Ammon's horn (tissue), 1 donor: Measurements from ENCODE around the gene PPP1R37.
A peak's percentile ranks its signal among the peaks of the same experiment; 100 is the strongest.

ENCODE experiments used
- DNase-seq: peaks from one replicate; pipeline ENCODE4 v3.0.0-alpha.2; 2016; ENCODE audit warnings: low spot score

PPP1R37 gene

DNA sequence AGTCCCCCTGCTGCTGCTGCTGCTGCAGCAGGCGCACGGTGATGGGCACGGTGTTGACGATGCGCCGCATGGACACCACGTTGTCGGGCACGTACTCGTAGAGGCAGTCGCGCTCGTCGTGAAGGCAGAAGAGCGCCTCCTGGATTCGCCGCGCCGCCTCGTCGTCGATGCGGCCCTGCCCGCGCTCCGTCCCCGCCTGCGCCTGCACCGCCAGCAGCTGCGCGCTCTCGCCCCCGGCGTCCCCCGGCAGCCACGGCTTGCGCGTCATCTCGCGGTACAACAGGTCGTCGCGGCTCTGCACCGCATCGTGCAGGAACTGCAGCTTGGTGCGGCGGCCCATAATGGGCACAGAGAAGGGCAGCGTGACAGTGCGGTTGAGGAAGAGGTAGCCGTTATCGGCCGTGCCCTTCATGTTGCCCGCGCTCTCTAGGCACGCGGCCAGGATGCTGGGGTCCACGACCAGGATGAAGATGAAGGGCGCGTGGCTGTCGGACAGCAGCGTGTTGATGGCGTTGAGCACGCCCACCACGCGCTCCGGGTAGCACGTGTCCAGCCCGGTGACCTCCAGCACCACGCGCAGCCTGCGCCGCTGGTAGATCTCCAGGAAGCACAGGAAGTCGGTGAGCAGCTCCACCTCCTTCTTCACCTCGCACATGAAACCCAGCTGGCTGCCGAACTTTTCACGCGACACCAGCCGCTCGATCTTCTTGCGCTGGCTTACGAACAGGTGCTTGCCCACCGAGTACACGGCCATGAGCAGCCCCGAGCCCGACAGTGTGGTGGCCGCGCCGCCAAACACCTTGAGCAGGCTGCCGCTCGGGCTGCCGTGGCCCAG is 59.7 kb downstream of the PPP1R37 start:
- peak; percentile 21 for DNase-seq

DNA sequence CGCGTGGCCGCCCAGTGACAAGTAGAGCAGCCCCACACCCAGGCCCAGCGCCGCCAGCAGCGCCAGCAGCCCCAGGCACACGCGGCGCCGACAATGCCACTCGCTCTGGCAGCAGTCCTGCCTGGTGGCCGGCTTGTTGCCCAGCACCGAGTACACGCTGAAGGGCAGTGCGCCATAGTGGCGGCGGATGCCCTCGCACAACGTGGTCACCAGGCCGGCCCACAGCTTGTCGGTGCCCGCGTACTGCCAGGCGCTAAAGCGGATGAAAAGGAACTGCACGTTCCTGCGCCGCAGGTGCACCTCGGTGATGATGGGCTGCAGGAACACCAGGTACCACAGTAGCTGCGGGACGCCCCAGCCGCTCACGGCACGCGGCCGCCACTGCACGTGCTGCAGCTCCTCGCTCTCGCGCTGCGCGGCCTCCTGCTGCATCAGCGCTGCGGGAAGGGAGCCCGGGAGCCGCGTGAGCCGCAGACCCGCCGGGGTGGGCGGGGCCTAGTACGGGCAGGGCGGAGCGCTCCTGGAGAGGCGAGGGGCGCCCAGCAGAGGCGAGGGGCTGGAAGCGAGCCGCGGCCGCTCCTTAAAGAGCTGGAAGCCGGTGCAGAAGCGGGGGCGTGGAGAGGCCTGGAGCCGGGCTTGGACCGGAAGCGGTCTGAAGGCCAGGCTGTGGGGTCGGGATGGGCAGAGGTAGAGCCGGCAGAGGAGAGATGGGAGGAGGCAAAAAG is 60.5 kb downstream of the PPP1R37 start:
- peak; percentile 53 for DNase-seq

DNA sequence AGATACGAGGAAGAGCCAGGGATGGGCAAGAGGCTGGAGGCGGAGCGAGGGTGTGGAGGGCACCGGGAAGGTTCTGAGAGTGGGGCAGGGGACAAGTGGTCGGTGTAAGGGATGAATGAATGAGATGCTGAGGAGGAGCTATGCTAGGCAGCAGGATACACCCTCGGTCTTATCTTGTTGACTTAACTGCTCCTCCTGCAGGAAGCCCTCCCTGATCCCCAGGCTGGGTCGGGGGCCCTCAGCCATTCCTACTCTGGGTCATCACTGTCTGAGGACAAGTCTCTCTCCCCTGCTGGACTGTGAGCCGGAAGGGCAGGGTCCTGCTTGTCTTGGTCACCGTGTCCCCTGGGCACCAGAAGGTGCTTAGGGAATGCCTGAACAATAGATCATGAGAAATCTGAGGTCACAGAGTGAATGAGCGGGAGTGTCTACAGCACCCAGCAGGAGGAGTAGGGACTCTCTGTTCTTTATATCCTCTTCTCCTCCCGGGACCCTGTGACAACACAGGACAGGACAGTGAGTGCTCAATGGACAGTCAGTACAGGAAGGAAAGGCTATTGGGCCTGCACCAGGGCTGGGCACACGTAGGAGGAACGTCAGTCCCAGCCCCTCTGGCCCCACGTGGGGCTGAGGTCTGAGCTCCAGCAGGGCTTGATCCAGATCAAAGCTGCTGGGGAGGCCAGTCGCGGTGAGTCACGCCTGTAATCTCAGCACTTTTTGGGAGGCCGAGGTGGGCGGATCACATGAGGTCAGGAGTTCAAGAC is 61.3 kb downstream of the PPP1R37 start:
- DNase-seq = no peak

DNA sequence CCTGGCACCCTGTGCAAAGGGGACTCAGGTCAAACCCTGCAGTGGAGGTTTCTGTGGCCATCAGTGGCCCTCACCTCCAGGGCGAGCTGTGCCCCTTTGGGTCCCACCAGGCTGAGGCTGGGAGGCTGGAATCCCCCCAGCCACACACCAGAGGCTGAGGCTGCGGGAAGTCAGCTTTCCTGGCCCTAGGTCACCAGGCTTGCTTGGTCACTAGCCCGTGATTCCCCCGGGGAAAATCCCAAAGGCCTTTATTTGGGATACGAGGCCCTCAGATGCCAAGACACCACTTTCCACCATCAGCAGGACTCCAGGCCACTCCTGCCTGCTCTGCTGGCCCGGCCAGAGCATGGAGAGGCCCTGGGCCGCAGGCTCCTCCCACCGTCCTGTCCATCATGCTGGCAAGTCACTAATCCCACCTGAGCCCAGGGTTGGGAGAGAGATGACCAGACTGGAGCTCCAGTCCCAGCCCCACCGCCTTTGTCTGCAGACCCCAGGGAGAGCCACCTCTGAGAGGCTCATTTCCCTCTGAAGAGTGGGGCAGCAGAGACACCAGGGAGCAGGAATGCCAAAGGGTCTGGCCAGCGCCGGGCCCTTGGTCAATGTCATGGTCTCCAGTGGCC is 63.1 kb downstream of the PPP1R37 start:
- DNase-seq = no peak

DNA sequence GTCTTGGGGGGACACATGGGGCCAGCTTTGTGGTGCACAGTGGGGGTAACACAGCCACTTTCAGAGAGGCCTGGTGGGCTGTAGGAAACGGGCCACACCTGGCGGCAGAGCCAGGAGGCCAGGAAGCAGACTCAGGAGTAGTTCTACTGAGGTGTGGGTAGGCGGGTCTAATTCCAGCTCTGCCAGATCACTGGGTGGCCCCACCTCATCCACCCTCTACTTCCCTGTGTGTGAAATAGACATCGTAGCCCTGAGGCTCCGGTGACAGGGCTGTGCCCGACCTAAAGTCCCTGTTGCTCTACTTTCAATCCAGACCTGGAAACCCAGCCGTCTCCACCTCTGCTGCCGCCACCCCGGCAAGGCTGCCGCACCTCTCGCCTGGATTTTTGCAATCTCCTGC is 63.8 kb downstream of the PPP1R37 start:
- no peak for DNase-seq

DNA sequence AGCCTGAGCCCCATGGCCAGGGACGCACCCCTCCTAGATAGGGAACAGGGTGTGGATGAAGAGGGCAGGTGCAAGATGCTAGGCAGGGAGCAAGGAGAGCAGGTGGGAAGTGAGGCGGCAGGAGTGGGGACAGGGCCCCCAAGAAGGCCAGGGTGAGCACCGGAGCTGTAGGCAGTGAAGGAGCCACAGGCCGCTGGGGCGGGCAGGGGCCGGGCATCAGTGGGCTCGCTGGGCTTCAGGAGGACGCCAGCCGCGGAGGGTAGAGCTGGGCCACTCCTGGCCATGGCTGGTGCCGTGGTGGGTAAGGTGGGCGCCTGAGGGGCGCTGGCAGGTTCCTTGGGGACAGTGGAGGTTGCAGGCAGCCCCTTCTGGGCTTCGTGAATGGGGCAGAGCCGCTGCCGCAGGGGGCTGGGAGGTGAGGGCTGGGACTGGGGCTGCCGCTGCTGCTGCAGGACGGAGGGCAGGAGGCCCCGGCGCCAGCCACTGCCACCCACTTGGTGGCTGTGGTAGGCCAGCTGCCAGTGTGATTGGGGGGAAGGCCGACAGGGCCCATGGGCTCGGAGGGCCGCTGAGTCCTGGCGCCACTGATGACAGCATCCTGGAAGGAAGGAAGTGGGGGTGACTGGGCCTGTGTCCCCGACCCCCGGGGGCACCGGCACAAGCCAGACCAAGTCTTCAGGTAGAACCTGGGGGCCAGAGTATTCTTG is 65.7 kb downstream of the PPP1R37 start:
- DNase-seq = no peak

DNA sequence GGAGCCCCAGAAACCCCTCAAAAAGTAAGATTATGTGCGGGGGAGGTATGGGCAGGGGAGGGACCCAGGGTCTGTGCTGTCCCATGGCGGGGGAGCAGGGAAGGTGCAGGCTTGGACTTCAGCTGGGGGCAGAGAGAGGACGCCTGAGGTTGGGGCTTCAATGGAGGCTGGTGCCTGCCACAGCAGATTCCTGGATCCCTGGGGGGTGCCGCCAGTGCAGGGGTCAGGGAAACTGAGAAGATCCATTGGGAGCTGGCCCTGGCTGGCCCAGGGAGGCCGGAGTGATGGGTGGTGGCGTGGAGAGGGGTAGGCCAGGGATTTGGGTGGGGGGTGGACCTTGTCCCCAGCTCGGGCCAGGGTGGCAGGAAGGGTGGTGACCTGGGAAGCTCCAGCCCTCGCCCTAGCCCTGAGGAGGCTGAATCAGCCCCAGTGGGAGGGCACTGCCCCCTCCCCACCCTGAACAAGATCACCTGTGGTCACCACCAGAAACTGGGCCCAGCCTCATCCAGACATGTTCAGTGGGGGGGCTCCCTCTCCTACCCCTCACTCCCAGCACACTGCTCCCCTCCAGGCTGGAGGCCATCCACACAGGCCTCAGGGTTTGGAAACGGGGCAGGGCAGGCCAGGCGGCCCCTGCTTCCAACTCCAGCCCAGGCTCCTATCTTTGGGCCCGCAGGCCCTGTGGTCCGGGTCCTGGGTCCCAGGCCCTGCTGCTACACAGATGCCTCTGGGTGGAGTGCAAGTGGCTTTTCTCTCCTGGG is 66.4 kb downstream of the PPP1R37 start:
- DNase-seq = no peak

DNA sequence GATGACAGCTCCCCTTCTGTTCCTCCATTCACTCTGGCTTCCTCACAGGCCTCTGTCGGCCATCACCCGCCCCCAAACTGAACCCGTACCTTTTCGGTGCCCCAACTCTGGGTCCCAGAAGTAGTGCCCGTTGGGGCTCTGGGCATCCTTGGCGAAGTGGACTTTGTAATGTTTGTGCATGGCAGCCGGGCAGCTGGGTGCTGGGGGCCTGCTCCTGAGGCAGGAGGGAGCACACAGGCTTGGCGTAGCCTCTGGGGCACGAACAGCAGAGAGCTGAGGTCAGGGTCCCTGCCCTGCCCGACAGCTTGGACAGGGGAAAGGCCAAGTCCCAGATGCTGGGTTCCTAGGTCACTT is 67.0 kb downstream of the PPP1R37 start:
- DNase-seq = no peak

DNA sequence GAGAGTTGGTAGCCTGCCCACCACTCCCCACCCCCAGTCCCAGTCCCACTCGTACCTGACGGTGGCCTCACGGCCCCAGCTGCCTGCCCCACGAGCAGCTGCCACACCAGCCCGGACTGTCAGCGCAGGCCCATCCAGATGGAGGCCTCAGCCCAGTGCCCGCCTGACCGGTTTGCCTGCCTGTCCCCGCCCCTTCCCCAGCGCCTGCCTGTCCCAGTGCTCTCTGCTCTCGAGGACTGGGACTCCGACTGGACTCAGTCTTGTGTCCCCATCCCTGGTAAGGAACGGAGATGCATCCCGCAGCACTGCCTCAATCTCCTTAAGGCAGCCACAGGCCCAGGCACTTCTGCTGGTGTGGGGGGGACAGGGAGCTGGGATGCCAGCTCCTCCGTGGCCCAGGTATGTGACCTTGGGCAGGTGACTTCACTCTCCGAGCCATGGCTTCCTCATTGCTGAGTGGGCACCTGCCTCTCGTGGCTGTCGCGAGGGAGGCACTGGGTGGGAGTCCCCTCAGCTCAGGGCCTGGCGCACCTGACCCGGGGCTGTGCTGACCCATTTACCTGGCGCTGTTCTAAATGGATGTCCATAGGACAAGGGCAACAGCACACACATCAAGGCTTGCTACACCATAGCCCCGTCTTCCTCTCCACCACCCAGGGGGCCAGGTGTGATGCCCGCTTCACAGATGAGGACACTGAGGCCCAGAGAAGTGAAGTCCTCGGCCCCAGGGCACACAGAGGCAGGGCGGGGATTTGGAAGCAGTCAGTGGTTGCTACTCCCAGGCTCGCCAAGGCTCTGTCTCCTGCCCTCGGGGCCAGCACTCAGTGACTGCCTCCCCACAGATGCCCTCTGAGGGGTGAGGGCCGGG is 68.1 kb downstream of the PPP1R37 start, which contains the start of gene NKPD1:
TSS of gene NKPD1 (minus strand) at position 113 of the 868 bp plus-strand sequence. CDS start 832 bp downstream, outside the sequence.
- DNase-seq = no peak

DNA sequence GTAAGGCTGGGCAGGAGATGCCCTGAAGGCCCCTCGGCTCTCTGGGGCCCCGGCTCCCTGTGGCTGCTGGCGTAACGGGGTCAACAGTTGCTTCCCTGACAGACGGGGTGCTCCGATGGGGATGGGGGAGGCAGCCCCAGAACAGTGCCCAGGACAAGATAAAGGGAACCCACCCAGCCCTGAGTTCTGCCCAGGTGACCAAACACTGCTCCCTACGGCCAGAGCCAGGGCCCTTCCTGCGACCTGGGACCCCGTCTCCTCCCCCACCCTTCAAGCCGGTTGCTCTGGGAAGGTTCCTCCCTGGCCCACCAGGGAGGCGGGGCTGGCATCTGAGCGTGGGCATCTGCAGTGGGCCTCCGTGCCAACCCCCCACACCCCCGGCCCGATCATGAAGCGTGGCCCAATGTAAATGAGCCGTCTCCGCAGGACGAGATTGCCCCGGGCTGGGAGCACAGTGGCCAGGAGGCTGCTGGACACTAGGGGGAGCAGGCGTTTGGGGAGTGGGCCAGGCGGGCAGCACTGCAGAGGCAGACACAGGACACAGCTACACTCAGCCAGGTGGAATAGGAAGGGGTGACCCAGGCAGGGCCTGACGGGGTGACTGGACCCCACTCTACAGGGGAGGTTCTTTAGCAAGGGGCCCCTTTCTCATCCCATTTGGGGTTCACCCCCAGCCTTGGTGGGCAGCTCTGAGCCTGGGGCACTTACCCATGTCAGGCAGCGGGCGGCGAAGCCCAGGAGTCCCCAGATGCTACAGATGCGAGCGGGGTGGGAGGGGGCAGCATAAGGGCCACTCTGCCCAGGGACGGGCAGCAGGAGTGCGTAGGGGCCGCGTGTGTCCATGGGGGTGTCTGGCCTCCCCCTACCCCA is 69.0 kb downstream of the PPP1R37 start:
- no peak for DNase-seq

DNA sequence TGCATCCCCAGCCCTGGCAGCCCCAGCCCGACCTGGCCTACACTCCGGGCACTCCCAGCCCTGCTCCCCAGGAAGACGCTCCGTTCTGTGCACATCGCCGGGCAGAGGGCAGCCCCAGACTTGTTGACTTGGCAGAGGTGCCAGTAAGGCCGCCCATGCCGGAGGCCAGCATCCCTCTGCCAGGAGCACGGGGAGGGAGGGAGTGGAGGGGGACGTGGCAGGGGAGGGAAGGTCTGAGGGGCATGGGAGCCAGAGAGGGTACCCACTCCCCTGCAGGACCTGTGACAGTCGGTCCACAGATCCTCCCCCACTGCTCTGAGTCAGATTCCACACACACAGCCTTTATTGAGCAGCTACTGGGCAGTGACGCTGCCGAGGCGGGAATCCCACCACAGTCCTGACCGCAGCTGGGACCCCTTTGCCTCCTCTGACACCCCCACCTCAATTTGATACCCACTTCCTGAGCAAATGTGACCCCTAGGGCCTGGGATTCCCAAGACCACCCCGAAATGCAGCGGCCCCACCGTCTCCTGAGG is 69.7 kb downstream of the PPP1R37 start:
- DNase-seq = no peak

DNA sequence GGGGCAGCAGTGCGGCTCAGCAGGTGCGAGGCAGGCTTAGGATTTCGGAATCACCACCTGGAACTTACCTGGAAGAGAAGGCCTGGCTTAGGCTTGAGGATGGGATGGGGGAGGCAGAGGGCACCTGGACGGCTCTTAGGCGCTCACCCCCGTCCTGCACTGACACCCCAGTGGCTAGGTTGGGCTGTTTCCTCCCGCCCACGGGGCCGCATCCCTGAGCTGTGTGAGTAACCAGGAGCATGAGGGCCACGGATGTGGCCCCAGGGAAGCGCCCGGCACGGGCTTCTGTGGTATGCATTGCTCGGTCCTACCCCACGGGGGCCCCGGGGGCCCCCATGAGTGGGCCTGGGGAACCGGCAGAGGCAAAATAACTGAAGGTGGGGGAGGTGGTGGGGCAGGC is 70.2 kb downstream of the PPP1R37 start:
- DNase-seq = no peak

DNA sequence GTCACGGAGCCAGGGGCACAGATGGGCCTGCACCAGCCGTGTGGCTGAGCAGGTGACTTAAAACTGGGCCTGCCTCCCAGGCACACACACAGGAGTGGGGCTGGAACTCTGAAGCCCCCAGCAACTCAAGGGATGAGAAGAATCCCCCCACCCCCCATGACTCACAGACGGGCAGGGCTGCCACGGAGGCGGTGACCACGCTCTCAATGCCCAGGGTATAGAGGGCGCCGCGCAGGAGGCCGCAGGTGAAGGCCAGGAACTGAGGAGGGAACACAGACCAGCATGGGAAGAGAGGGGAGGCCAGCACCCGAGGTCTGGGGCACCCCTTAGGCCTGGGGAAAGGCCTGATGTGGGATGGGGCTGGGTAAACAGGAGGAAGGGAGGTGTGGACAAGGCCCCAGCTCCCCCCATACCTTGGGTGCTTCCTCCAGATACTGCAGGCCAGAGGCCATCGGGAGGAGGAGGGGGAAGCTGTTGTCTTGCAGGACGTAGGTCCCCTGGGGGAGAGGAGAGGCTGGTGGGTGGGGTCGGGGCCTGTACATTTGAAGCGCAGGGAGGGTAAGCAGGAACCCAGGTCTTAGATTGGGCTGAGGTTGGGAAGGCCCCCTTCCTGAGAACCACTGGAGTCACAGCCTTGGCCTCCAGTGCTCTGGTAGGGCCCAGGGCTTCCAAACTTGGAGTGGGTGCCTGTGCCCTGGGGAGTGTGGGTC is 70.9 kb downstream of the PPP1R37 start:
- no peak for DNase-seq

DNA sequence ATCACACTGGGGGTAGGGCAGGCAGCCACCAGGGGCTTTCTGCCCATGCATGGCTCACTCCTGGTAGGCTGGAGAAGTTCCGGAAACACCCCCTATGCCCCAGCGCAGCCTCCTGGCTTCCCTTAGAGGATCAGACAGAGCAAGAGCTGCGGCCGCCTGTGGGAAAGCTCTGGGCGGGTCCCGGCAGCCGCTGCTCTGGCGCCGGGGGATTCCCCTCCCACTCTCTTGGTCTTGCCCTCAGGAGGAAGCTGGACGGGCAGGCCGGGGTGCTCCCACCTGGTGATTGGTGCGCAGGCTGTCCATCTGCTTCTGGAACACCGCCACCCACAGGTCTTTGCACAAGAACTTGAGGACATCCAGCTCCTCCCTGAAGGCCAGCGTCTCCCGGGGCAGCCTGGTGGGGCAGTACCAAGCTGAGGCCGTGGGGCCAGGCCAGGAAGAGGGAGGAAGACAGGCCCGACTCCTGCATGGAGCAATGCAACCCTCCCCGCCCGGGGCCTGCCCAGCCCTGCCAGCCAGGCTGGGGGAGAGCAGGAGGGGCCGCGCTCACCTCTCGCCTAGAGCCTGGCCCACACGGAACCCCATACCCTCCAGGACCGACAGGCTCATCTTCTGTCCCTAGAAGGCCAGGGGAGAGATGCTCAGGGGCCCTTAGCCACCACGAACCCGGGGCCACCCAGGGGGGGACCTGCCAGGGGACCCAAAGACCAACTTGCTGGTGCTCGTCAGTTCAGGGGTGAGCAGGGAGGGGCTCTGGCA is 71.8 kb downstream of the PPP1R37 start:
- no peak for DNase-seq

DNA sequence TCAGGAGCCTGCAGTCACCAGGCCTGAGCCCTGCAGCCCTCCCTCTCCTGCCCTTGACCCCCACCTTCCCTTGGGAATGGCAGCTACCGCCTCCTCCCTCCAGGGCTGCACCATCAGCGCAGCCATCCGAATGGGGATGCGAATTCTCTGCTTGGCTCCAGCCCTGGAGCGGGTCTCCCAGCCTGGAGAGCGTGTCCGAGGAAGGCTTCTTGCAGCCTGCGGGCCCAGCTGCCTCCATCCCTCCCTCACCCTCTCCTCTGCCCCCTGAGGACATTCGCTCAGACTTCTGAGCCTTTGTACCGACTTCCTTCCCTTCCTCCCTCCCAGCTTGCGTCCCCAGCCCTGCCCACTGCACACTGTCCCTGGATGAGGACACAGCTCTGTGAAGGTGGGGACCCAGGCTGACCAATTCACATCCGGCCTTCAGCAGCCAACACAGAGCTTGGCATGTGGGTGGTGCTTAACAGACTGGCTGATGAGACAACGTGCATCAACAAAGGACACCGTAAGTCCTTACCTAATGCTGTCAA is 73.8 kb downstream of the PPP1R37 start:
- DNase-seq = no peak

DNA sequence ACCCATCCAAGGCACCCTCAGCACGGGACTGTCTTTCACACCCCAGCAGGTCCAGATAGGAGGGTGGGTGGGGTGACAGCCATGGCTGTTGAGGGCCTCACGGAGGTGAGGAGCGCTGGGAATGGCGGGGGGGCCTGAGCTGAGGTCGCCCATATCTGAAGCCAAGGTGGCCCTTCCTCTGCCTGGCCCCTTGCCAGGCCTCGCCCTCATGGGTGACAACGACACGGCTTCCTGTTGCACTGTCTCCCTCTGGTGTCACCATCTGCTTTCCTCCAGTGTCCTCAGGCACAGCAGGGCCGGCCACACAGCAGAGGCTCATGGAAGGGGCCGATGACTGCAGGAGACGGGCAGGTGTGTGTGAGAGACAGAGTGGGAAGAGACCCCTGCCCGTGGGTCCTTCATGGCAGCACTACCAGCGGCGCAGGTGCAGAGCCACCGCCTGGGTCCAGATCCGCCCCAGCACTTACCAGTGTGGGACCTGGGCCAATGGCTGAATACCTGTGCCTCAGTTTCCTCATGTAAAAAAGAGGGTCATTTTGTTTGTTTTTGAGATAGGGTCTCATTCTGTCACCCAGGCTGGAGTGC is 75.9 kb downstream of the PPP1R37 start:
- DNase-seq = no peak
